GM23248 (cell line): ENCODE measurements around the gene SLC1A2.

Experiments used
- EZH2 ChIP-seq: fragments of 200-600 bp; sonication (generic); IDR thresholded peaks from 2 replicates; pipeline ENCODE4 v1.6.1; 2018; ENCODE audit warnings: antibody characterized with exemption, mild to moderate bottlenecking; ENCODE audit not compliant: insufficient read depth, poor library complexity, severe bottlenecking
- EZH2phosphoT487 ChIP-seq: fragments of 200-600 bp; sonication (generic); IDR thresholded peaks from 2 replicates; pipeline ENCODE4 v1.6.1; 2018; ENCODE audit warnings: antibody characterized with exemption, moderate library complexity, mild to moderate bottlenecking, low read depth; ENCODE audit not compliant: insufficient read depth

DNA sequence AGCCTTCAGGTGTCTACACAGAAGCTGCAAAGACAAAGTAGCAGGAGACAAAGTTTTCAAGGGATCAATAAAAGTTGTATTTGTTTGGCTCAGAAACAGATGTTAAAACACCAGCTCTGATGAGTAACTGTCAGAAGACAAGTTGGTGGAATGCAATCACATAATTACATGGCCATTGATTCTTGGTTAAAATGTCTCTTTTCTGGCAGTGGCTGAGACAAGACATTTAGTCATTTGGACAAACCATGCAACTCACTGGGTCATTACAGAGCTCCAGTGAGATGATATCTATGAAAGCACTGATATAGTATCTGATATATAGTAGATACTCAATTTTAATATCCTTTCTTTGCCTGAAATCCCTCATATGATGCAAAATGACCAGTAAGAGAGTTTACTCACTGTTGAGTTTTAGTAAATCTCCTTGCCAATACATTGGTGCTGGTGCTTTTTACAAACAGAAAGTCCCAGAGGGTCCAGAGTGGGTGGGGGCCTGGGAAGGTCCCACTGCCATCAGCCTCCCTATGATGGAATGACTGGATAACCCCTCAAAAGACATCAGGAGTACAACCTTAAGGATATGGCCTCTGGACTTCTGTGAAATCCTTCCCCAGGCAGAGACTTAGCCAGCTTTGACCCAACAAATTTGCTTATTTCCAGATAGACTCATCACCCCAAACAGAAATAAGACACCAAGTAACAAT, 95.0 kb downstream of the SLC1A2 start:
- TF ChIP-seq EZH2phosphoT487: no peak
- TF ChIP-seq EZH2: no peak
